ENCODE measurements around the gene NQO2. TPM values are rescaled to one million over a fixed set of nuclear protein-coding genes. Genes with fewer than 3 reads are reported as not detected.

NQO2 gene
- total and polyA plus RNA-seq, 2 of the 13 experiments (the other 11 are each of a cell fraction or from before 2014, with no cell fraction given), result 32.2 to 56.5 TPM

DNA sequence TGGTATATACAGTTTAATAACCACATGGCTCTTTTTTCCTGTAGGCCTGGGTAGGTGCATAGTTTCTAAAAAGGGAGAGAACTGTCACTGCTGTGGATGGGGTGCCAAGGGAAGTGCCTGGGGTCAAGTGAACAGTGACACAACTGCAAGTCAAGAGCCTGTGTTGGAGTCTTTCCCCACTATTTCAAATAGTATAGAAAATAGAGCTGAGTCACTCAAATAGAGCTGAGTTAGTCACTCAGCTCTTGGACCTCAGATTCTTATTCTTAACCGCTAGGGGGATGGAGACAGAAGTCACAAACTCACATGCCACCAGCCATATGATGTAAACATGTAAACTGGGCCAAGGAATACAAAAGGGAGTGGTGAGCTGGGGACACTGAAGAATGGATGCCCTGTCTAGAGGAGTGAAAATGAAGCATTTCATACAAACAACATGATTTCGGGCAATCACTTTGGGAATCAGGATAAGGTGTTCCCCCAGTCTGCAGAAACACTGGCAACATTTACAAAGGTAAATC lies 2.1 kb downstream of the NQO2 start (continued):
- TF ChIP-seq, protein P1, sequence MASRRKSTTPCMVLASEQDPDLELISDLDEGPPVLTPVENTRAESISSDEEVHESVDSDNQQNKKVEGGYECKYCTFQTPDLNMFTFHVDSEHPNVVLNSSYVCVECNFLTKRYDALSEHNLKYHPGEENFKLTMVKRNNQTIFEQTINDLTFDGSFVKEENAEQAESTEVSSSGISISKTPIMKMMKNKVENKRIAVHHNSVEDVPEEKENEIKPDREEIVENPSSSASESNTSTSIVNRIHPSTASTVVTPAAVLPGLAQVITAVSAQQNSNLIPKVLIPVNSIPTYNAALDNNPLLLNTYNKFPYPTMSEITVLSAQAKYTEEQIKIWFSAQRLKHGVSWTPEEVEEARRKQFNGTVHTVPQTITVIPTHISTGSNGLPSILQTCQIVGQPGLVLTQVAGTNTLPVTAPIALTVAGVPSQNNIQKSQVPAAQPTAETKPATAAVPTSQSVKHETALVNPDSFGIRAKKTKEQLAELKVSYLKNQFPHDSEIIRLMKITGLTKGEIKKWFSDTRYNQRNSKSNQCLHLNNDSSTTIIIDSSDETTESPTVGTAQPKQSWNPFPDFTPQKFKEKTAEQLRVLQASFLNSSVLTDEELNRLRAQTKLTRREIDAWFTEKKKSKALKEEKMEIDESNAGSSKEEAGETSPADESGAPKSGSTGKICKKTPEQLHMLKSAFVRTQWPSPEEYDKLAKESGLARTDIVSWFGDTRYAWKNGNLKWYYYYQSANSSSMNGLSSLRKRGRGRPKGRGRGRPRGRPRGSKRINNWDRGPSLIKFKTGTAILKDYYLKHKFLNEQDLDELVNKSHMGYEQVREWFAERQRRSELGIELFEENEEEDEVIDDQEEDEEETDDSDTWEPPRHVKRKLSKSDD (CRISPR knock-in tag; IDR thresholded peaks at IDR 0.05; ENCODE audit: low read depth), result no peak
- TF ChIP-seq ZNF747 (CRISPR knock-in tag; IDR thresholded peaks at IDR 0.05; ENCODE audit: borderline replicate concordance) (no peak), ZNF180 (CRISPR knock-in tag; IDR thresholded peaks at IDR 0.05; ENCODE audit: borderline replicate concordance, low read depth) (no peak), ZNF775 (CRISPR knock-in tag; IDR thresholded peaks at IDR 0.05; ENCODE audit: borderline replicate concordance) (no peak), RFX5 (IDR thresholded peaks at IDR 0.05; ENCODE audit: low read depth, low read length) (peak; percentile 27; the same call in 1 of the 2 replicates), ZNF546 (CRISPR knock-in tag; conservative IDR thresholded peaks at IDR 0.05) (no peak), HNRNPK (IDR thresholded peaks at IDR 0.05; ENCODE audit: low read depth, low read length, poor library complexity, severe bottlenecking) (no peak), GATAD1 (CRISPR knock-in tag; IDR thresholded peaks at IDR 0.05) (peak; percentile 50; the same call in 1 of the 2 replicates), ZNF317 (CRISPR knock-in tag; IDR thresholded peaks at IDR 0.05) (no peak), NR2C2 (CRISPR knock-in tag; IDR thresholded peaks at IDR 0.05; ENCODE audit: borderline replicate concordance) (no peak), MTA1 (CRISPR knock-in tag; IDR thresholded peaks at IDR 0.05; ENCODE audit: borderline replicate concordance) (no peak), NFIB (CRISPR knock-in tag; IDR thresholded peaks at IDR 0.05; ENCODE audit: borderline replicate concordance) (no peak), FOXO1 (CRISPR knock-in tag; IDR thresholded peaks at IDR 0.05) (no peak), ZNF652 (CRISPR knock-in tag; IDR thresholded peaks at IDR 0.05; ENCODE audit: borderline replicate concordance, low read depth) (no peak), GATA4 (IDR thresholded peaks at IDR 0.05; ENCODE audit: borderline replicate concordance, low read depth) (no peak), NFRKB (IDR thresholded peaks at IDR 0.05) (no peak), RBAK (CRISPR knock-in tag; IDR thresholded peaks at IDR 0.05) (no peak), ZNF558 (CRISPR knock-in tag; IDR thresholded peaks at IDR 0.05; ENCODE audit: borderline replicate concordance) (no peak), ZNF773 (CRISPR knock-in tag; IDR thresholded peaks at IDR 0.05; ENCODE audit: borderline replicate concordance) (no peak), ZNF770 (CRISPR knock-in tag; IDR thresholded peaks at IDR 0.05) (no peak)
- TF ChIP-seq, protein P2, sequence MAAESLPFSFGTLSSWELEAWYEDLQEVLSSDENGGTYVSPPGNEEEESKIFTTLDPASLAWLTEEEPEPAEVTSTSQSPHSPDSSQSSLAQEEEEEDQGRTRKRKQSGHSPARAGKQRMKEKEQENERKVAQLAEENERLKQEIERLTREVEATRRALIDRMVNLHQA (CRISPR knock-in tag; IDR thresholded peaks at IDR 0.05), result no peak
- TF ChIP-seq, protein P3, sequence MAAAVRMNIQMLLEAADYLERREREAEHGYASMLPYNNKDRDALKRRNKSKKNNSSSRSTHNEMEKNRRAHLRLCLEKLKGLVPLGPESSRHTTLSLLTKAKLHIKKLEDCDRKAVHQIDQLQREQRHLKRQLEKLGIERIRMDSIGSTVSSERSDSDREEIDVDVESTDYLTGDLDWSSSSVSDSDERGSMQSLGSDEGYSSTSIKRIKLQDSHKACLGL (CRISPR knock-in tag; IDR thresholded peaks at IDR 0.05), result no peak
- TF ChIP-seq, protein P4, sequence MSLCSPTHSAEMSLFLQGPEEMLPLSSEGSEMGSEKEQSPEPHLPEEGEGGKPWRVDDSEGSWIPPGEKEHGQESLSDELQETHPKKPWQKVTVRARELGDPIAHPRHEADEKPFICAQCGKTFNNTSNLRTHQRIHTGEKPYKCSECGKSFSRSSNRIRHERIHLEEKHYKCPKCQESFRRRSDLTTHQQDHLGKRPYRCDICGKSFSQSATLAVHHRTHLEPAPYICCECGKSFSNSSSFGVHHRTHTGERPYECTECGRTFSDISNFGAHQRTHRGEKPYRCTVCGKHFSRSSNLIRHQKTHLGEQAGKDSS (CRISPR knock-in tag; IDR thresholded peaks at IDR 0.05; ENCODE audit: borderline replicate concordance, low read depth), result no peak
